Ishikawa (cell line): ENCODE results near the gene GARNL3.
A peak's percentile ranks its signal among the peaks of the same experiment; 100 is the strongest.

Source experiments
- CEBPB ChIP-seq: IDR thresholded peaks from 2 replicates; pipeline ENCODE4 v1.6.1; 2012
- CREB1 ChIP-seq: IDR thresholded peaks from 2 replicates; pipeline ENCODE4 v1.6.1; 2012; ENCODE audit warnings: low read depth
- EGR1 ChIP-seq: IDR thresholded peaks from 2 replicates; pipeline ENCODE4 v1.6.1; 2012
- EP300 ChIP-seq: IDR thresholded peaks from 2 replicates; pipeline ENCODE4 v1.6.1; 2012; ENCODE audit warnings: borderline replicate concordance
- FOXM1 ChIP-seq: IDR thresholded peaks from 2 replicates; pipeline ENCODE4 v1.6.1; 2012; ENCODE audit warnings: low read depth, borderline replicate concordance
- MAX ChIP-seq: IDR thresholded peaks from 2 replicates; pipeline ENCODE4 v1.6.1; 2012
- NFIC ChIP-seq: IDR thresholded peaks from 2 replicates; pipeline ENCODE4 v1.6.1; 2012
- RAD21 ChIP-seq: IDR thresholded peaks from 2 replicates; pipeline ENCODE4 v1.6.1; 2012; ENCODE audit warnings: low read depth
- REST ChIP-seq: IDR thresholded peaks from 2 replicates; pipeline ENCODE4 v1.6.1; 2012; ENCODE audit warnings: low read depth, mild to moderate bottlenecking
- TAF1 ChIP-seq: IDR thresholded peaks from 2 replicates; pipeline ENCODE4 v1.6.1; 2012; ENCODE audit warnings: low read depth, mild to moderate bottlenecking
- TCF12 ChIP-seq: IDR thresholded peaks from 2 replicates; pipeline ENCODE4 v1.6.1; 2012; ENCODE audit warnings: low read depth
- TEAD4 ChIP-seq: IDR thresholded peaks from 2 replicates; pipeline ENCODE4 v1.6.1; 2012
- USF1 ChIP-seq: IDR thresholded peaks from 2 replicates; pipeline ENCODE4 v1.6.1; 2012
- YY1 ChIP-seq: IDR thresholded peaks from 2 replicates; pipeline ENCODE4 v1.6.1; 2012; ENCODE audit warnings: low read depth
- ZBTB7A ChIP-seq: IDR thresholded peaks from 2 replicates; pipeline ENCODE4 v1.6.1; 2012; ENCODE audit warnings: low read depth

The GARNL3 gene

GRCh38 chr9:127415141-127415540, 150.6 kb downstream of the GARNL3 start:
- TF ChIP-seq CREB1: no peak
- TF ChIP-seq NFIC: no peak
- no peak for TF ChIP-seq EP300
- TF ChIP-seq EGR1: no peak
- no peak for TF ChIP-seq CEBPB
- TF ChIP-seq RAD21: no peak
- no peak for TF ChIP-seq TEAD4
- no peak for TF ChIP-seq REST
- TF ChIP-seq TAF1: no peak
- TF ChIP-seq ZBTB7A: no peak
- TF ChIP-seq FOXM1: no peak
- TF ChIP-seq USF1: no peak
- TF ChIP-seq MAX: no peak
- no peak for TF ChIP-seq TCF12
- TF ChIP-seq YY1: no peak

- TF ChIP-seq YY1: no peak
- TF ChIP-seq NFIC: no peak
These were observed 151.1 kb downstream of the GARNL3 start for GRCh38 chr9:127415657-127416056.

GRCh38 chr9:127417131-127418036, 152.8 kb downstream of the GARNL3 start:
- TF ChIP-seq USF1 (peak; percentile 43; the same call in 1 of the 2 replicates), TCF12 (no peak)

GRCh38 chr9:127418037-127418471, 153.5 kb downstream of the GARNL3 start:
- TF ChIP-seq TCF12 (no peak), RAD21 (peak; percentile 50; the same call in 1 of the 2 replicates)

GRCh38 chr9:127419348-127419747, 154.8 kb downstream of the GARNL3 start:
- TF ChIP-seq TCF12 (no peak), EP300 (no peak), TAF1 (no peak), REST (no peak), YY1 (no peak), CREB1 (no peak), NFIC (no peak), USF1 (no peak), ZBTB7A (no peak), RAD21 (no peak), MAX (no peak), CEBPB (no peak), EGR1 (no peak), FOXM1 (no peak), TEAD4 (no peak)

- no peak for TF ChIP-seq TEAD4
- no peak for TF ChIP-seq EGR1
- TF ChIP-seq CEBPB: no peak
These were observed 156.5 kb downstream of the GARNL3 start for GRCh38 chr9:127421057-127421456.
